Measurements from ENCODE around the gene MLLT1. TPM values are rescaled to one million over a fixed set of nuclear protein-coding genes. Genes with fewer than 3 reads are reported as not detected.

Gene MLLT1
- total and polyA plus RNA-seq, 2 donors (not counting 1 experiment from before 2014, with no cell fraction given) = 19.4 to 40.2 TPM

- no peak overlapping the region for H2AFZ ChIP-seq (ENCODE audit: insufficient read depth, low read depth, low read length, poor library complexity, severe bottlenecking)
- intact Hi-C loops (cut with micrococcal nuclease) = no loop called here
- H3K27ac ChIP-seq (ENCODE audit: low read length in 2 of 2) = no peak overlapping the region
- H3K4me1 Mint-ChIP-seq = no peaks in the 10 kb centered on the region
- H4K20me1 ChIP-seq (ENCODE audit: control insufficient read depth, insufficient read depth, low read length, poor library complexity, severe bottlenecking) = no peaks in the 10 kb centered on the region
- no peaks in the 10 kb centered on the region for H3K4me1 ChIP-seq (ENCODE audit: control insufficient read depth in 2 of 2, insufficient read depth in 2 of 2, low read length in 2 of 2)
- H3K9me3 ChIP-seq (ENCODE audit: control extremely low read depth in 1 of 3, control insufficient read depth in 2 of 3, insufficient read depth in 1 of 3, low read length in 2 of 3) = peaks cover 0 to 3% (median 0%) of the 10 kb centered on the region in 3 donors
- H3K27me3 Mint-ChIP-seq = peaks cover 51% of the 10 kb centered on the region
- ChIA-PET CTCF (no interaction called here), POLR2A (no interaction called here)
- TF ChIP-seq CTCF (IDR thresholded peaks at IDR 0.05) (no peak), EZH2 (IDR thresholded peaks at IDR 0.05; ENCODE audit: borderline replicate concordance, insufficient read depth, low read depth, low read length, poor library complexity, severe bottlenecking) (no peak)
- no peak overlapping the region for H3K9ac ChIP-seq (ENCODE audit: low read length)
- H3K36me3 ChIP-seq (replicated peaks in 1 of 2; ENCODE audit: control extremely low read depth in 1 of 2, control insufficient read depth in 1 of 2, extremely low read depth in 1 of 2, insufficient read depth in 2 of 2, low read length in 1 of 2) = no peaks in the 10 kb centered on the region
- DNase-seq (no peak), ATAC-seq (ENCODE audit: low read depth) (no peak)
- H3K27me3 ChIP-seq (replicated peaks in 1 of 4; ENCODE audit: control extremely low read depth in 1 of 4, control insufficient read depth in 3 of 4, insufficient read depth in 4 of 4, low read length in 3 of 4) = peaks cover 0 to 12% (median 4%) of the 10 kb centered on the region in 4 experiments
- H3K79me2 ChIP-seq (ENCODE audit: control insufficient read depth, insufficient read depth, low read length) = no peaks in the 10 kb centered on the region
- H3K9me3 Mint-ChIP-seq (ENCODE audit: insufficient read depth) = peaks cover 5% of the 10 kb centered on the region
- H3K4me3 ChIP-seq (ENCODE audit: control extremely low read depth in 1 of 5, extremely low read depth in 1 of 5, insufficient read depth in 1 of 5, low read depth in 2 of 5, low read length in 4 of 5) = no peak overlapping the region
- H3K4me3 Mint-ChIP-seq = no peak overlapping the region
- no peak overlapping the region for H3K4me2 ChIP-seq (replicated peaks; ENCODE audit: low read depth, low read length, poor library complexity, severe bottlenecking)
- WGBS (ENCODE audit: insufficient coverage) = 73% methylated on average over 4 of the region's 5 CpGs
- H3K27ac Mint-ChIP-seq = no peak overlapping the region
Observed at GRCh38 chr19:6173190-6173589, 106.6 kb downstream of the MLLT1 start.

- H3K27ac Mint-ChIP-seq = no peak overlapping the region
- H3K27me3 Mint-ChIP-seq = peaks cover 45% of the 10 kb centered on the region
- intact Hi-C loops (cut with micrococcal nuclease) = no loop called here
- TF ChIP-seq CTCF (IDR thresholded peaks at IDR 0.05) = no peak
- TF ChIP-seq EZH2 (IDR thresholded peaks at IDR 0.05; ENCODE audit: borderline replicate concordance, insufficient read depth, low read depth, low read length, poor library complexity, severe bottlenecking) = no peak
- no peak overlapping the region for H3K27ac ChIP-seq (ENCODE audit: low read length in 2 of 2)
- no peaks in the 10 kb centered on the region for H3K36me3 ChIP-seq (replicated peaks in 1 of 2; ENCODE audit: control extremely low read depth in 1 of 2, control insufficient read depth in 1 of 2, extremely low read depth in 1 of 2, insufficient read depth in 2 of 2, low read length in 1 of 2)
- no peaks in the 10 kb centered on the region for H3K4me1 ChIP-seq (ENCODE audit: control insufficient read depth in 2 of 2, insufficient read depth in 2 of 2, low read length in 2 of 2)
- H3K27me3 ChIP-seq (replicated peaks in 1 of 4; ENCODE audit: control extremely low read depth in 1 of 4, control insufficient read depth in 3 of 4, insufficient read depth in 4 of 4, low read length in 3 of 4) = peaks cover 0 to 12% (median 4%) of the 10 kb centered on the region in 4 experiments
- ChIA-PET CTCF (interaction anchor here (0.6 kb wide), 1 partner anchor 15 kb away, joined by 3 read pairs; no protein-coding TSS in a partner anchor), POLR2A (no interaction called here)
- H3K9me3 Mint-ChIP-seq (ENCODE audit: insufficient read depth) = peaks cover 5% of the 10 kb centered on the region
- no peak overlapping the region for H3K4me3 Mint-ChIP-seq
- H3K4me1 Mint-ChIP-seq = no peaks in the 10 kb centered on the region
- peaks cover 0 to 3% (median 0%) of the 10 kb centered on the region in 3 donors for H3K9me3 ChIP-seq (ENCODE audit: control extremely low read depth in 1 of 3, control insufficient read depth in 2 of 3, insufficient read depth in 1 of 3, low read length in 2 of 3)
- 87% methylated on average over 3 of the region's 3 CpGs for WGBS (ENCODE audit: insufficient coverage)
- no peak overlapping the region for H3K4me3 ChIP-seq (ENCODE audit: control extremely low read depth in 1 of 5, extremely low read depth in 1 of 5, insufficient read depth in 1 of 5, low read depth in 2 of 5, low read length in 4 of 5)
- DNase-seq (no peak), ATAC-seq (ENCODE audit: low read depth) (no peak)
- no peaks in the 10 kb centered on the region for H4K20me1 ChIP-seq (ENCODE audit: control insufficient read depth, insufficient read depth, low read length, poor library complexity, severe bottlenecking)
- no peak overlapping the region for H3K4me2 ChIP-seq (replicated peaks; ENCODE audit: low read depth, low read length, poor library complexity, severe bottlenecking)
- H3K9ac ChIP-seq (ENCODE audit: low read length) = no peak overlapping the region
- no peaks in the 10 kb centered on the region for H3K79me2 ChIP-seq (ENCODE audit: control insufficient read depth, insufficient read depth, low read length)
- H2AFZ ChIP-seq (ENCODE audit: insufficient read depth, low read depth, low read length, poor library complexity, severe bottlenecking) = no peak overlapping the region
Observed at GRCh38 chr19:6172074-6172863, 107.5 kb downstream of the MLLT1 start.

Data from B cell (primary cell).